WTC11 (cell line): ENCODE measurements around the gene ABLIM2. TPM values are rescaled to one million over a fixed set of nuclear protein-coding genes. Genes with fewer than 3 reads are reported as not detected.

Source experiments
- ATAC-seq: fragments of 200-7000 bp; cut with Tn5 transposase; 2 replicates; pipeline ENCODE4 v1.10.0; 2021; ENCODE audit warnings: mild to moderate bottlenecking, moderate library complexity
- CTCF ChIA-PET: fragments of 300-600 bp; sonication (Branson Sonifier 250); formaldehyde crosslinking; loops from one replicate; lab custom pipeline; 2021; ENCODE audit warnings: antibody characterized with exemption; lab: Charles Lee
- POLR2A ChIA-PET: fragments of 350-600 bp; sonication (Branson Sonifier 250); formaldehyde crosslinking; loops from one replicate; lab custom pipeline; 2021; ENCODE audit warnings: antibody characterized with exemption; lab: Charles Lee
- DNase-seq: peaks from one replicate; pipeline ENCODE4 v3.0.0; 2021; ENCODE audit warnings: low spot score
- H3K27ac Mint-ChIP-seq: 2 replicates; pipeline ENCODE4 v1.8.0; 2021; ENCODE audit warnings: mixed read lengths
- H3K27me3 Mint-ChIP-seq: 2 replicates; pipeline ENCODE4 v1.8.0; 2021; ENCODE audit warnings: low read depth, mild to moderate bottlenecking, moderate library complexity, mixed read lengths
- H3K36me3 Mint-ChIP-seq: 2 replicates; pipeline ENCODE4 v1.8.0; 2021; ENCODE audit warnings: mixed read lengths
- H3K4me1 Mint-ChIP-seq: 2 replicates; pipeline ENCODE4 v1.8.0; 2022; ENCODE audit warnings: mixed read lengths
- H3K4me3 Mint-ChIP-seq: 2 replicates; pipeline ENCODE4 v1.8.0; 2021; ENCODE audit warnings: mild to moderate bottlenecking, moderate library complexity, mixed read lengths
- H3K9me3 Mint-ChIP-seq: 2 replicates; pipeline ENCODE4 v1.8.0; 2021; ENCODE audit warnings: mixed read lengths
- AFF4 ChIP-seq: sonication (generic); formaldehyde crosslinking; IDR thresholded peaks from 2 replicates; pipeline ENCODE4 v1.8.1; 2023; ENCODE audit warnings: mild to moderate bottlenecking, missing genetic modification reagents, borderline replicate concordance
- CTCF ChIP-seq: fragments of 200-600 bp; IDR thresholded peaks from 2 replicates; pipeline ENCODE4 v1.8.0; 2022; ENCODE audit warnings: antibody characterized with exemption
- E2F4 ChIP-seq: sonication (generic); formaldehyde crosslinking; IDR thresholded peaks from 2 replicates; pipeline ENCODE4 v1.8.1; 2022; ENCODE audit warnings: low read depth, mild to moderate bottlenecking, moderate library complexity, missing genetic modification reagents, borderline replicate concordance
- E2F5 ChIP-seq: sonication (generic); formaldehyde crosslinking; IDR thresholded peaks from 2 replicates; pipeline ENCODE4 v1.8.1; 2022; ENCODE audit warnings: mild to moderate bottlenecking, moderate library complexity, missing genetic modification reagents
- IRF1 ChIP-seq: sonication (generic); formaldehyde crosslinking; IDR thresholded peaks from 2 replicates; pipeline ENCODE4 v1.8.0; 2023; ENCODE audit warnings: missing genetic modification reagents
- JUN ChIP-seq: sonication (generic); formaldehyde crosslinking; IDR thresholded peaks from 2 replicates; pipeline ENCODE4 v1.8.0; 2023; ENCODE audit warnings: mild to moderate bottlenecking, missing genetic modification reagents
- MAX ChIP-seq: sonication (generic); formaldehyde crosslinking; IDR thresholded peaks from 2 replicates; pipeline ENCODE4 v1.8.0; 2022; ENCODE audit warnings: mild to moderate bottlenecking, missing genetic modification reagents
- NR2C2 ChIP-seq: sonication (generic); formaldehyde crosslinking; IDR thresholded peaks from 2 replicates; pipeline ENCODE4 v1.8.0; 2022; ENCODE audit warnings: mild to moderate bottlenecking, missing genetic modification reagents
- SOX15 ChIP-seq: fragments of 250-450 bp; sonication (Bioruptor Pico); IDR thresholded peaks from 2 replicates; pipeline ENCODE4 v1.9.0; 2021; ENCODE audit warnings: mild to moderate bottlenecking
- TCF7 ChIP-seq: sonication (generic); formaldehyde crosslinking; IDR thresholded peaks from 2 replicates; pipeline ENCODE4 v1.8.0; 2022; ENCODE audit warnings: mild to moderate bottlenecking, low read depth, missing genetic modification reagents, moderate library complexity
- ZBTB43 ChIP-seq: sonication (generic); formaldehyde crosslinking; IDR thresholded peaks from 2 replicates; pipeline ENCODE4 v1.8.1; 2023; ENCODE audit warnings: mild to moderate bottlenecking, missing genetic modification reagents
- ZNF281 ChIP-seq: sonication (generic); formaldehyde crosslinking; IDR thresholded peaks from 2 replicates; pipeline ENCODE4 v1.8.0; 2023; ENCODE audit warnings: mild to moderate bottlenecking, missing genetic modification reagents
- ZNF512 ChIP-seq: sonication (generic); formaldehyde crosslinking; IDR thresholded peaks from 2 replicates; pipeline ENCODE4 v1.8.1; 2022; ENCODE audit warnings: missing genetic modification reagents, borderline replicate concordance
- ZNF671 ChIP-seq: fragments of 250-450 bp; sonication (Bioruptor Pico); IDR thresholded peaks from 2 replicates; pipeline ENCODE4 v1.8.0; 2021; ENCODE audit warnings: mild to moderate bottlenecking
- ZSCAN18 ChIP-seq: fragments of 250-450 bp; sonication (Bioruptor Pico); IDR thresholded peaks from 2 replicates; pipeline ENCODE4 v2.1.2; 2022; ENCODE audit warnings: mild to moderate bottlenecking, moderate library complexity
- total RNA-seq: library from RNA; stranded (reverse); gene quantifications from 3 replicates; pipeline ENCODE4 v1.2.3, GENCODE V29; 2021

ABLIM2 gene
- total RNA-seq, 1 experiment from 2014 or later, result 2.6 TPM

GRCh38 chr4:7938266-7938608 lies 220.4 kb downstream of the ABLIM2 start (continued):
- TF ChIP-seq CTCF (no peak), IRF1 (CRISPR knock-in tag) (no peak), ZNF281 (CRISPR knock-in tag) (no peak), JUN (CRISPR knock-in tag) (no peak), ZBTB43 (no peak), AFF4 (no peak), E2F4 (CRISPR knock-in tag) (no peak), ZSCAN18 (CRISPR knock-in tag) (no peak), TCF7 (CRISPR knock-in tag) (no peak), MAX (CRISPR knock-in tag) (no peak)

- Mint-ChIP-seq H3K27me3 (peaks cover 5% of the 10 kb centered on the region), H3K4me3 (no peak overlapping the region)
- TF ChIP-seq SOX15 (CRISPR knock-in tag) (no peak), NR2C2 (CRISPR knock-in tag) (no peak), ZNF512 (CRISPR knock-in tag) (no peak), E2F5 (CRISPR knock-in tag) (no peak), ZNF671 (CRISPR knock-in tag) (no peak)
- TF ChIP-seq, all 79 proteins: peak for 0
- H3K36me3 Mint-ChIP-seq, result peaks cover 6% of the 10 kb centered on the region; the same call in 1 of the 2 replicates
- no peak for DNase-seq
- POLR2A ChIA-PET, result no interaction called here
- CTCF ChIA-PET, result interaction anchor here (1.0 to 6.8 kb wide), 4 partner anchors 30 to 133 kb away, joined by 3 to 74 read pairs (median 6); no protein-coding TSS in a partner anchor
- no peaks in the 10 kb centered on the region for H3K9me3 Mint-ChIP-seq
- no peak for ATAC-seq
- 0 out of 2 replicates have a peak overlapping the region, but pooled peaks have one; percentile 10 for H3K27ac Mint-ChIP-seq
- H3K4me1 Mint-ChIP-seq, result peaks cover 44% of the 10 kb centered on the region
These were observed 221.6 kb downstream of the ABLIM2 start for GRCh38 chr4:7937006-7937405.
